Osteocyte (in vitro differentiated cells): ENCODE data around the gene SLC30A1. TPM values are rescaled to one million over a fixed set of nuclear protein-coding genes. Genes with fewer than 3 reads are reported as not detected.

Experiments
- DNase-seq: peaks from one replicate; pipeline ENCODE4 v3.0.0; 2021; ENCODE audit warnings: mixed read lengths; ENCODE audit not compliant: unreplicated experiment; ENCODE audit errors: extremely low spot score
- H3K27ac Mint-ChIP-seq: one replicate; pipeline ENCODE4 v1.8.0; 2021; ENCODE audit warnings: mild to moderate bottlenecking, mixed read lengths; ENCODE audit not compliant: unreplicated experiment
- H3K27me3 Mint-ChIP-seq: one replicate; pipeline ENCODE4 v1.8.0; 2021; ENCODE audit warnings: mixed read lengths; ENCODE audit not compliant: unreplicated experiment
- H3K36me3 Mint-ChIP-seq: one replicate; pipeline ENCODE4 v1.8.0; 2021; ENCODE audit warnings: mixed read lengths; ENCODE audit not compliant: unreplicated experiment
- H3K4me1 Mint-ChIP-seq: one replicate; pipeline ENCODE4 v1.8.0; 2021; ENCODE audit warnings: mixed read lengths; ENCODE audit not compliant: unreplicated experiment
- H3K4me3 Mint-ChIP-seq: one replicate; pipeline ENCODE4 v1.8.0; 2021; ENCODE audit warnings: mild to moderate bottlenecking, moderate library complexity, mixed read lengths; ENCODE audit not compliant: unreplicated experiment
- H3K9me3 Mint-ChIP-seq: one replicate; pipeline ENCODE4 v1.8.0; 2021; ENCODE audit warnings: mixed read lengths; ENCODE audit not compliant: unreplicated experiment
- CTCF ChIP-seq: fragments of 200-600 bp; sonication (generic); IDR thresholded peaks from 2 replicates; pipeline ENCODE4 v1.5.0; 2021; ENCODE audit warnings: antibody characterized with exemption, mild to moderate bottlenecking, moderate library complexity
- total RNA-seq: library from RNA; stranded (reverse); gene quantifications from 2 replicates; pipeline ENCODE4 v1.2.1, GENCODE V29; 2021

SLC30A1 gene
- total RNA-seq, 1 donor from 2014 or later: 12.1 TPM

GRCh38 chr1:211589782-211590721, 11.1 kb upstream of the SLC30A1 start:
- Mint-ChIP-seq H3K9me3 (no peaks in the 10 kb centered on the region), H3K4me1 (peaks cover 13% of the 10 kb centered on the region), H3K4me3 (no peak overlapping the region), H3K36me3 (no peaks in the 10 kb centered on the region), H3K27ac (no peak overlapping the region), H3K27me3 (no peaks in the 10 kb centered on the region)
- TF ChIP-seq CTCF: no peak
- DNase-seq: no peak

GRCh38 chr1:211588711-211589110, 9.8 kb upstream of the SLC30A1 start:
- Mint-ChIP-seq H3K9me3 (no peaks in the 10 kb centered on the region), H3K27ac (no peak overlapping the region), H3K4me3 (no peak overlapping the region), H3K27me3 (no peaks in the 10 kb centered on the region), H3K36me3 (no peaks in the 10 kb centered on the region), H3K4me1 (peaks cover 13% of the 10 kb centered on the region)
- TF ChIP-seq CTCF: no peak
- no peak for DNase-seq

GRCh38 chr1:211587123-211587522, 8.2 kb upstream of the SLC30A1 start:
- Mint-ChIP-seq H3K4me3 (no peak overlapping the region), H3K4me1 (peaks cover 6% of the 10 kb centered on the region), H3K9me3 (no peaks in the 10 kb centered on the region), H3K27me3 (no peaks in the 10 kb centered on the region), H3K27ac (no peak overlapping the region), H3K36me3 (no peaks in the 10 kb centered on the region)
- DNase-seq: no peak
- no peak for TF ChIP-seq CTCF

GRCh38 chr1:211586538-211586937, 7.6 kb upstream of the SLC30A1 start:
- Mint-ChIP-seq H3K27me3 (no peaks in the 10 kb centered on the region), H3K4me1 (peaks cover under 1% of the 10 kb centered on the region), H3K9me3 (no peaks in the 10 kb centered on the region), H3K4me3 (no peak overlapping the region), H3K27ac (no peak overlapping the region), H3K36me3 (no peaks in the 10 kb centered on the region)
- DNase-seq: no peak
- TF ChIP-seq CTCF: no peak
